GM20431 (cell line): Measurements from ENCODE around the gene CRY1.
"Not testable (repeated sequence)": the region's sequence is repeated elsewhere in the genome, so short reads cannot be mapped to it uniquely, and the experiment has no call there.

Experiments used
- in situ Hi-C: fragments of 300-500 bp; cut with MseI, MboI; formaldehyde crosslinking; loops from one replicate; pipeline ENCODE4 v1.15.0; 2020; ENCODE audit warnings: low sequenced_read_pairs; ENCODE audit not compliant: unreplicated experiment

CRY1 gene

DNA sequence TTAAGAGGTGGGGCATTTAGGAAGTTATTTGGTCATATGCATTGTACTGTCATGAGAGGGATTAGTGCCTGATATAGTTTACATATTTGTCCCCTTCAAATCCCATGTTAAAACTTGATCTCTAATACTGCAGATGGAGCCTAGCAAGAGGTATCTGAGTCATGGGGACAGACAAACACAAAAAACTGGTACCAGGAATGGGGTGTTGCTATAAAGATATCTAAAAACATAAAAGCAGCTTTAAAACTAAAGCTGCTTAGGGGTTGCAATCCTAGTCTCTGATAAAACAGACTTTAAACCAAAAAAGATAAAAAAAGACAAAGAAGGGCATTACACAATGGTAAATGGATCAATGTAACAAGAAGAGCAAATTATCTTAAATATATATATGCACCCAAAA, 11.6 kb downstream of the CRY1 start:
- in situ Hi-C loops = no loop called here

DNA sequence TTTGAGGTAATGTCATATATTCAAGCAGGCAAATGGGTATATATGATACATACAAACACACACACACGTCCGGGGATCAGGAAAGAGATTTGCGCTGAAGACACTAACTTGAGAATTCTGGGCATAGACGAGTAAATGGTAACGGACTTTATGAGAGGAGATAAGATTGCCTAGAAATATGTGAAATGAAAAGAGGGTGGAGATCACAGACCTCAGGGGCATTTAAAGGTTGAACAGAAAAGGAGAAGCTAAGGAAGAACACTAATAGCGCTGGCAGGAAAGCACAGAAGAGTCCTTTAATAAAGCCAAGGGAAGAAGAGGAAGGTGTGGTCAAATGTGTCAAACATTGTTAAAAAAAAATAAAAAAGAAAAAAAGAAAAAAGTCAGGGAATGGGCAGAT, 13.1 kb downstream of the CRY1 start:
- in situ Hi-C loops = no loop called here

DNA sequence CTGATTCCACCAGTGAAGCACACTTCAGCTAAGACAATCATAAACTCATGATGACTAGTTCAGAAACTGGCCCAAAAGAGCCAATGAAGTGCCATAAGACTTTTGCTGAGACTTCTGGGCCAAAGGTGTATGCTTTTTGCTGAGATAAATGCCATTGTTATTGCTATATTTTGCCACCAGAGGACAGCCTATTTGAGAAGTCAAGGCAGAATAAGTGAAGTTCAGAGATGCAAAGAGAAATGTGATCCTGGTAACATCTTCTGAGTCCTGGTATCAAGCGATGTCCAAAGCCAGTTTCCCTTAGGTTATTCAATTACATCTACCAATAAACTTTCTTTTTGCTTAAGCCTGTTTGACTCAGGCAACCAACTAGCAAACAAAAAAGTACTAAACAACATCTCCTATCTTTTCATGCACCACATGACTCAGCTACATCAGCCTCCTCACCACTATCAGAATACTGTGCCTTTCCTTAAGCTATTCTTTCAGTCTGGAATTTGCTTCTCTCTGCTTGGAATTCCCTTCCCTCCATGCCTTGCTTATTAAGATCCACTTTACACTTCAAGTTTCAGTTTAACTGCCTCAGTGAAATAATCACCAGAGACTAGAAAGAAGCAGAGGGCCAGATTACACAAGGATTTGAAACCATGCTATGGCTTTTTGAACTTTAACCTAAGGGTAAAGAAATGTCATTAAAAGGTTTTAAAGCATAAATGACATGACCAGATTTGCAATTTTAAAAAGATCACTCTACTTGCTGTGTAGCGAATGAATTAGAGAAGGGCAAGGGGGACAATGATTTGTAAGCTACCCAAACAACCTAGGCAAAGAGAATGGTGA, 14.0 kb downstream of the CRY1 start:
- in situ Hi-C loops = no loop called here

DNA sequence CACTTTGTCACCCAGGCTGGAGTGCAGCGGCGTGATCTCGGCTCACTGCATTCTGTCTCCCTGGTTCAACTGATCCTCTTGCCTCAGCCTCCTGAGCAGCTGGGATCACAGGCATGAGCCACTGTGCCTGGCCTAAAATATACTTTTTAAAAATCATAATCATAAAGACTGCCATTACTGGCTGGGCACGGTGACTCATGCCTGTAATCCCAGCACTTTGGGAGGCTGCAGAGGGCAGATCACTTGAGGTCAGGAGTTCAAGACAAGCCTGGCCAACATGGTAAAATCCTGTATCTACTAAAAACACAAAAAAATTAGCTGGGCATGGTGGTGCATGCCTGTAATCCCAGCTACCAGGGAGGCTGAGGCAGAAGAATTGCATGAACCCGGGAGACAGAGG, 20.1 kb downstream of the CRY1 start:
- in situ Hi-C loops = not testable (repeated sequence)

DNA sequence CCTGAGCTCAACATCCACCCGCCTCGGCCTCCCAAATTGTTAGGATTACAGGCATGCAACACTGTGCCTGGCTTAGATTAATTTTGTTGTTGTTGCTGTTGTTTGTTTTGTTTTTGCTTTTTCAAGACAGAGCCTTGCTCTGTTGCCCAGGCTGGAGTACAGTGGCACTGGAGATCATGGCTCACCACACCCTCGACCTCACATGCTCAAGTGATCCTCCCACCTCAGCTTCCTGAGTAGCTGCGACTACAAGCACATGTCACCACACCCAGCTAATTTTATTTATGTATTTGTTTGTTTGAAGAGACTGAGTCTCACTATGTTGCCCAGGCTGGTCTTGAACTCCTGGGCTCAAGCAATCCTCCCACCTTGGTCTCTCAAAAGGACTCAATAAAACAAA, 26.7 kb downstream of the CRY1 start:
- in situ Hi-C loops = no loop called here

DNA sequence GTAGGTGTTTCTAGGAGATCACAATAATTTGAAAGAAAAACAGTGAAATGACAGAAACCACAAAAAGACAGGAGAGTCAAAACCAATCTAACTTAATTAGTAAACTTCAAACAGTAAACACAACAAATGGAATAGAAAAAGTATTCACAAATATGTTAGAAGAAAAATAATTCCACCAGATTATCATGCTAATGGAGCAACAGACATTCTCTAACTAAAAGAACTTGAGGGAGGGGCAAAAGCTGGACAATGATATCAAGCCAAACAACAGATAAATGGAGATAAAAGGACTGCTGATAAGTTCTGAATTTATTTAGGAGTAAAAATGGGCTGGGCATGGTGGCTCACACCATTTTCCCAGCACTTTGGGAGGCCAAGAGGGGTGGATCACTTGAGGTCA, 28.7 kb downstream of the CRY1 start:
- in situ Hi-C loops = no loop called here

DNA sequence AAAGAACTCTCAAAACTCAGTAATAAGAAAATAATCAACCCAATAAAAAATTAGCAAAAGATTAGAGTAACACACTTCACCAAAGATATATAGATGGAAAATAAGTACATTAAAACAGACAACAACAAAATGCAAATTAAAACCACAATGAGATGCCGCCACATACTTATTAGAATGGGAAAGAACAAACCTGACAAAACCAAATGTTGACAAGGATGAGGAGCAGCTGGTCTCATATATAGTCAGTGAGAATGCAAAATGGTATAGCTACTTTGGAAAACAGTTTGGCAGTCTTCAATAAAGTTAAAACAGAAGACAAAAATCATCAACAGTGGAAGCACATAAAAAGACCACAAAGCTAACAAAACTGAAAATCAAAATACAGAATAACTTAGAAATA, 29.1 kb downstream of the CRY1 start:
- in situ Hi-C loops = no loop called here

DNA sequence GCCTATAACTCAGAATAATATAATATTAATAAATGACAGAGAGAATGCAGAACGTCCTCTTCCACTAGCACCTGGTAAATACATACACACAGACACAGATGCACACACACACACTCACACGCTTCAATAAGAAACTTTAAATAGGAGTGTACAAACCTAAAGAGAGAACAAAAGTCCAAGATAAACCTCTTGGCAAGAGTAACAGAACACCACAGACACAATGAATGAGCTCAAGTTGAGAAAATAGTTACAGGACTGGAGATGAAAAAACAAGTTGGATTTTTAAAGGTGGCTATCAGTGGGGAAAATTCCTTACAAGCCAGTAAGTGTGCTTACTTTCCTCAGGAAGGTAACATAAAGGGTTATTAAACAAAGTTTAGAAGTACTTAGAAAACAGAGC, 35.2 kb downstream of the CRY1 start:
- in situ Hi-C loops = no loop called here

DNA sequence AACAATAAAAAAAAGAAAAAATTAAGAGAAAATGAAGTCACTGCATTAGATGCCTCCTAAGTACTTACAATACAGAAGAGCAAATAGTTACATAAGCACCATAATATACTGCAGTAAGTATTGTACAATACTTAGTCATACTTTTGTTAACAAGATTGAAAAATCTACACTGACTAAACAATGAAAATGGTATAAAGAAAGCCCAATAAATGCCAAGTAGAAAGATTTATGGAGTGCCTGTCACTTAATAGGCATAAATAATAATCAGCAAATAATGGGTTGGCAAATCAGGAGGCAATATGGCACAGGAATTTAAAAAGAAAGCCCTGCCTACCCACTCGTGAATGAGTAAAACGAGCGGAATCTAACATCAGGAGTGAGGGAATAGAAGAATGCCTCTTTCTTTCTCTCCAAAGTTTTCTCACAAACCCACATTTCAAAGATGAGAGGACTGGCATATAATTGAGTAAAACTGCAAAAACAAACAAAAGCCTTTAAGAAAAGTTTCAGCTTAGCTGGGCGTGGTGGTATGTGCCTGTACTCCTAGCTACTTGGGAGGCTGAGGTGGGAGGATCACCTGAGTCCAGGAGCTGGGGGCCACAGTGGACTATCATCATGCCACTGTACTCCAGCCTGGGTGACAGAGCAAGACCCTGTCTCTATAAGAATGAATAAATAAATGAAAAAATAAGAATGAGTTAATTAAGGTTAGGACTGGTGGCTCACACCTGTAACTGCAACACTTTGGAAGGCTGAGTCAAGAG, 36.1 kb downstream of the CRY1 start:
- in situ Hi-C loops = no loop called here

DNA sequence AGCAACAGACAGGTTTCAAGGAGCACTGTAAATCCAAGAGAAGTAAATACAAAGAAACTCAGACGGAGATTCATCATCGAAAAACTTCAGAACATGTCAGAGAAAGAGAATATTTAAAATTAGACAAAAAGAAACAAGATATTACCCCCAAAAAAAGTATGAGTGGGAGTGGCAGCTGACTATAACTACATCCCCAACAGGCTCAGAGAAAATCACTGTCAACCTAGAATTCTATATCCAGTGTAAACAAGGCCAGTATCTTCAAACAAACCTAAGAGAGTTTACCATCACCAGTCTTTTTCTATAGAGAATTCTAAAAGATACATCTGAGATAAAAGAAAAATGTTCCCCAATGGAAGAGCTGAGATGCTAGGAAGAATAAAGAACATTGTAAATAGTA, 39.6 kb downstream of the CRY1 start:
- in situ Hi-C loops = no loop called here

DNA sequence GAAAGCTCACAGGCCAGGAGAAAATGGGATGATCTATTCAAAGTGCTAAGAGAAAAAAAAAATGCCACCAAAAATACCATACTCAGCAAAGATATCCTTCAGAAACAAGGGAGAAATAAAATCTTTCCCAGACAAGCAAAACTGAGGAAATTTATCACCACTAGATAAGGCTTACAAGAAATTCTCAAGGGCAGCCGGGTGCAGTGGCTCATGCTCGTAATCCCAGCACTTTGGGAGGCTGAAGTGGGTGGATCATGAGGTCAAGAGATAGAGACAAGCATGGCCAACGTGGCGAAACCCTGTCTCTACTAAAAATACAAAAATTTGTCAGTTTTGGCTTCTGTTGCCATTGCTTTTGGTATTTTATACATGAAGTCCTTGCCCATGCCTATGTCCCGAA, 48.2 kb downstream of the CRY1 start:
- in situ Hi-C loops = no loop called here

DNA sequence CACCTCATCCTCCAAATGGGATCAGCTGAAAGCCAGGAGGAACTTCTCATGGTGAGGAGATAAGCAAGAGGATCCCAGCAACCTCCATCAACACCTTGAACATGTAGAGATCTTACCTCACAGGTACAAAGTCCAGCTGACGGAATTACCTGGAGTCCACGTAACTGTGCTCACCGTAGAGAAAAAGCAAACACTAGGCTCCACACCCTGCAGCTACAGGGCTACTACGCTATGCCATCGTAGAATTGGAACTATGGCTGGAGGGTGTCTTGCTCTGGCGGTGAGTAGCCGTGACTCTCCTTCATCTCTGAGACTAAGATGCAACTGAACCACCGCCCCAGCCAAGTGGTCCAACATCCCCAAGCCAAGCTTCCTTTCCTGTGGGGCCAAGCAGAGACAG, 50.5 kb downstream of the CRY1 start:
- in situ Hi-C loops = no loop called here

DNA sequence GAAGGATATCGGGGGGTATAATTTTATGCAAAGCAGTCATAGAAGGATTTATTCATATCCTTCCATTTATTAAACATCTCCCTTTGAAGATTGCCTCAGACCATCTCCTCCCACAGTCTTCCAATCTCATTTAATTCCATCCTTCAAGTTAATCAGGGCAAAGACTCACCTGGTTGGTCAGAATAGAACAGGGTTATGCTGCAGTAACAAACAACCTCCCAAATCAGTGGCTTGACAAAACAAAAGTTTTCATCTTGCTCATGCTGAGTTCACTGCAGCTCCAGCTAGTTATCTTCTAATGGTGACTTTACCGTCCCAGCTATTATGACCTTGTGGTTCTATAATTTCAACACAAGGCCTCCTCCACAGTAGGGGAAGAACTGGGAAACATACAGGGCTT, 57.6 kb downstream of the CRY1 start:
- in situ Hi-C loops = no loop called here

DNA sequence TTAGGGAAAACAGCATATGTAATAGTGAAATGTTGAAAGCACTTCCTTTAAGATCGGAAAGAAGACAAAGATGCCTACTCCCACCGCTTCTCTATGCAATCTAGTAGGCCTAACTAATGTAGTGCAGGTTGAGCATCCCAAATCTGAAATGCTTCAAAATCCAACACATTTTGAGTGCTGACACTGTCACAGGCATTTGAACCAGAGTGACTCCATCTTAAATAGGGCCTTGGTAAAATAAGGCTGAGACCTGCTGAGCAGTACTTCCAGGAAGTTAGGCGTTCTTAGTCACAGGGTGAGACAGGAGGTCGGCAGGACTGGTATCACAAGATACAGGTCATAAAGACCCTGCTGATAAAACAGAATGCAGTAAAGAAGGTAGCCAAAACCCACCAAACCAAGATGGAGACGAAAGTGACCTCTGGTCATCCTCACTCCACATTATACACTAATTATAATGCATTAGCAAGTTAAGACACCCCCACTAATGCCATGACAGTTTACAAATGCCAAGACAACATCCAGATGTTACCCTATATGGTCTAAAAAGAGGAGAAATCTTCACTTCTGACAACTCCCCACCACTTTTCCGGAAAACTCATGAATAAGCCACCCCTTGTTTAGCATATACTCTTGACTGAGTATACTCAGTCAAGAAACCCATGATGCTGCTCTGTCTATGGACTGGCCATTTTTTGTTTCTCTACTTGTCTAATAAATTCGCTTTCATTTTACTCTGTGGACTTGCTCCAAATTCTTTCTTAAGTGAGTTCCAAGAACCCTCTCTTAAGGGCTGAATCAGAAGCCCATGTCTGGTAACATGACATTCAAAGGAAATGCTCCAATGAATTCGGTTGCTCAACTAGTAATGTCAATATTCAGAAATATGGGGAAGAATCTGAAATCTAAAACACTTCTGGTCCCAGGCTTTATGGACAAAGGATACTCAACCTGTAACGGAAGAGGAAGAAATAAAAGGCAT, 59.3 kb downstream of the CRY1 start:
- in situ Hi-C loops = no loop called here

DNA sequence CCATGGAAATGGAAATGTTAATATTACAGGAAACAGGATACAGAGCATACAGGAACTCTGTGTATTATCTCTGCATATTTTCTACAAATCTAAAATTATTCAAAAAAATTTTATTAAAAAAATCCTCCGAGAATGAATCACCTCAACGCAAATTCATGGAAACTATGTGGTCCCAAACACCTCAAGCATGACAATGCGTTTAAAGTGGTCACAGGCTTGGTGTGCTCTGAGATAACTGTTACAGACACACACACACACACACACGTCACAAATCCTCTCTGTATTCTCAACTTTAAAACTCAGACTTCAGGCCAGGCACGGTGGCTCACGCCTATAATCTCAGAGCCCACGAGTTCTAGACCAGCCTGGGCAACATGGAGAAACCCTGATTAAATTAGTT, 61.1 kb downstream of the CRY1 start:
- in situ Hi-C loops = no loop called here

DNA sequence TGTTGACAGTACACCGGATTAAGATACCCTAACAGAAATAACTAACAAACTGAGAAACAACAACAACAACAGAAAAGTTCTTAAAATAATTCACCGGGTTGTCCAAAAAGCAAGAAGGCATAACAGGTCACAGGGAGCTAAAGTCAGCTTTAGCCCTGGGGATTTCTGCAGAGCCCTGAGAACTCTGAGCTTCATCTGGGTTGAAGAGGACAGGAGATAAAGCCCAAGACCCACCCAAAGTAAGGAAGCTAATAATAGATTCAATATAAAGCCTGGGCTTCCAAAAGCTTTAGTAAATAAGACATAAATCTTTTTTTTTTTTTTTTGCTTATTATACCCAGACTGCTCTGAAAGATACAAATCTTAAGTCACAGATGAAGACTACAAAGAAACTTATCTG, 62.3 kb downstream of the CRY1 start:
- in situ Hi-C loops = no loop called here

DNA sequence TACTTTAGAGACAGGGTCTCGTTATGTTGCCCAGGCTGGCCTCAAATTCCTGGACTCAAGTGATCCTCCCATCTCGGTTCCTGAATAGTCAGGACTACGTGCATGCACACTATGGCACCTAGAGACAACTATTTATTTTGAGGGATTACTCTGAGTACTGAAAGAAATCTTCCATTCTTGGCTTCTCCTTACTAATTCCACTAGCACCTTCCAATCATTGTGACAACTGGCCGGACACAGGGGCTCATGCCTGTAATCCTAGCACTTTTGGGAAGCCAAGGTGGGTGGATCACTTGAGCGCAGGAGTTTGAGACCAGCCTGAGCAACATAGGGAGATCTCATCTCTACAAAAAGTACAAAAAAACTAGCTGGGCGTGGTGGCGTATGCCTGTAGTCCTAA, 64.3 kb downstream of the CRY1 start:
- in situ Hi-C loops = no loop called here

DNA sequence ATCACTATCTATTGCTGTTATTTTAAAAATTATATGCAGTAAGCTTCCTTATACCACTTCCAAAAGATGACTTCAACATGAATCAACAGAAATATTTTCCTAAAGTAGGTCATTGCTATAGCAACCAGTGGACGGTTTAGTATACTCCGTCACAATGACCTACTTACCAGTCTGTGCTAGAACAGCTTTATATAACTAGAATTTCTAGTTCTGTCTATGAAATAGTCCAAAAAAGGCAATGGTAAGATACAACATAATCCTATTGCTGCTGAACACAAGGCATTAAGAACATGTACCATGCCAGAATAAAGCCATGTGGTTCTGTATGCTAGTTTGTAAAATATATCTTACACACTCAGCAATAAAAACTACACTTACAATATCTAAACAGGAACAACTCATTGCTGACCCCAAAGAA, 65.7 kb downstream of the CRY1 start:
- in situ Hi-C loops = no loop called here

DNA sequence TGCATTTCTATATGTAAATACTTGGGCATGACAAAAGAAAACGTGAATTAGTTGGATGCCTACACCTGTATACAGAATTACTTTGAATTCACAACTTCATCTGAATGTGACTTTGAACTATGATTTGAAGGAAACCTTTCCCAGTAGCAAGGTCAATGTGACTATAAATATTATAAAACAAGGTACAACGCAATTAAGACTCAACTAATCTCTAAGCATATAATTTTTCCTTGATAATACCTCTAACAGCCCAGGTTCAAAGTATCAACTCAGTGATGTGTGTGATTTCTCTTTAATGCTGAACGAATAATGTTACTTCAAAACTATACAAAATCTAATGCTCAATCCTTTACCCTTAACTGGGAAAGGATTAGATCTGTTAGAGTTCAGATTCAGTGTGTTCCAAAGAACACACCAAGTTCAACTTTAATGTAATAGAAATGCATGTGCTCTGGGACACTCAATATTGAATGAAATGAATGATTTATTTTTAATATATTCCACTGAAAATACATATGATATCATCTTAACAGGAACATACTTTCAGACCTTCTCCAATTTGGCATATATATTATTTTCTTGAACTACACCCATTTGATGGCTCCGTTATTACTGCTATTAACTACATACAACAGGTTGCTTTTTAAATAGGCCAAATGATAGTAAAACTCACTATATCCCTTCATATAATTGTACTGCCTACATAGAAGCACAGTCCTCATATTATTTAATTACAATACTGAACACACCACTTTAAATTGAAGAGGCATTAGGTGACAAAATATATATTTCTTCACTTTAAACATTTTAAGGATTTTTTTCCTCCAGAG, 66.3 kb downstream of the CRY1 start:
- in situ Hi-C loops = no loop called here

DNA sequence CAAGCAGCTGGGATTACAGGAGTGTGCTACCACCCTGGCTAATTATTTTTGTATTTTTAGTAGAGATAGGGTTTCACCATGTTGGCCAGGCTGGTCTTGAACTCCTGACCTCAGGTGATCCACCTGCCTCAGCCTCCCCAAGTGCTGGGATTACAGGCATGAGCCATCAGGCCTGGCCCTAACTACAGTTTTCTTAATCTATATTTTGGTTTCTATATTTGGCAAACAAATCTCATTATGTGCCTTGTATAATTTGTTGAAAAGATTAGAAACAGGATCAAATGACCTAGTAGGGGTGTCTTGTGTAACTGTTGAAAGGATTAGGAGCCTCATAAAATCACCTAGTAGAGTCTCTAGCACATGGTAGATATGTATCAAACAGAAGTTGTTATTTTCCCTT, 67.0 kb downstream of the CRY1 start:
- in situ Hi-C loops = not testable (repeated sequence)
